GM21367 (cell line): ENCODE measurements around the gene LHX2.

Experiments
- ATAC-seq: cut with Tn5 transposase; IDR thresholded peaks from one replicate; pipeline ENCODE4 v1.9.1; 2021; ENCODE audit not compliant: unreplicated experiment

The LHX2 gene

GRCh38 chr9:124012368-124013301, 1.1 kb downstream of the LHX2 start:
- ATAC-seq = no peak

GRCh38 chr9:124013309-124014210, 2.0 kb downstream of the LHX2 start:
- ATAC-seq = no peak

GRCh38 chr9:124014211-124014955, 2.8 kb downstream of the LHX2 start:
- ATAC-seq = no peak

GRCh38 chr9:124014956-124015660, 3.5 kb downstream of the LHX2 start:
- ATAC-seq = no peak

- no peak for ATAC-seq
These were observed 4.1 kb downstream of the LHX2 start for GRCh38 chr9:124015661-124016131.

- ATAC-seq = no peak
These were observed 4.8 kb downstream of the LHX2 start for GRCh38 chr9:124016175-124017050.

GRCh38 chr9:124017051-124017928, 5.7 kb downstream of the LHX2 start:
- ATAC-seq = no peak

- ATAC-seq = no peak
These were observed 6.6 kb downstream of the LHX2 start for GRCh38 chr9:124017929-124018729.

GRCh38 chr9:124018730-124019697, 7.4 kb downstream of the LHX2 start:
- no peak for ATAC-seq

- ATAC-seq = no peak
These were observed 8.4 kb downstream of the LHX2 start for GRCh38 chr9:124019771-124020519.

- no peak for ATAC-seq
These were observed 9.2 kb downstream of the LHX2 start for GRCh38 chr9:124020520-124021384.

- no peak for ATAC-seq
These were observed 9.8 kb downstream of the LHX2 start for GRCh38 chr9:124021385-124021769.

GRCh38 chr9:124022201-124023121, 10.9 kb downstream of the LHX2 start:
- no peak for ATAC-seq

- no peak for ATAC-seq
These were observed 12.5 kb downstream of the LHX2 start for GRCh38 chr9:124024107-124024506.
